NCI-H1048 (cell line): Measurements from ENCODE around the gene LATS1.
"Not testable (repeated sequence)": the region's sequence is repeated elsewhere in the genome, so short reads cannot be mapped to it uniquely, and the experiment has no call there.

Experiments
- DNase-seq: peaks from one replicate; lab custom pipeline; 2025; lab: John Stamatoyannopoulos, UW

LATS1 gene

GRCh38 chr6:149717588-149718458 is at the start of gene LATS1:
Gene LATS1, minus strand, starts transcription at chr6:149718101. Its CDS starts 15,975 bp downstream, at chr6:149702126.
- peak; percentile 74 for DNase-seq

GRCh38 chr6:149766156-149766769 is 48.4 kb upstream of the LATS1 start:
- DNase-seq = no peak

GRCh38 chr6:149763866-149764265 is 46.0 kb upstream of the LATS1 start:
- DNase-seq = no peak

GRCh38 chr6:149761438-149761837 is 43.5 kb upstream of the LATS1 start:
- DNase-seq = no peak

GRCh38 chr6:149756261-149756636 is 38.3 kb upstream of the LATS1 start:
- DNase-seq = no peak

- DNase-seq = no peak
These were observed 37.7 kb upstream of the LATS1 start for GRCh38 chr6:149755300-149756260.

- no peak for DNase-seq
These were observed 36.6 kb upstream of the LATS1 start for GRCh38 chr6:149754548-149754947.

- not testable (repeated sequence) for DNase-seq
These were observed 35.4 kb upstream of the LATS1 start for GRCh38 chr6:149753374-149753637.

- DNase-seq = no peak
These were observed 34.9 kb upstream of the LATS1 start for GRCh38 chr6:149752600-149753373.

GRCh38 chr6:149751920-149752319 is 34.0 kb upstream of the LATS1 start:
- not testable (repeated sequence) for DNase-seq

- DNase-seq = no peak
These were observed 33.3 kb upstream of the LATS1 start for GRCh38 chr6:149751239-149751638.

GRCh38 chr6:149750136-149750609 is 32.3 kb upstream of the LATS1 start:
- DNase-seq = peak; percentile 47

- peak; percentile 64 for DNase-seq
These were observed 31.8 kb upstream of the LATS1 start, which contains the start of gene PCMT1 for GRCh38 chr6:149749594-149750135. Gene PCMT1, plus strand, starts transcription at chr6:149749741. Its CDS starts 161 bp downstream, at chr6:149749902.

- not testable (repeated sequence) for DNase-seq
These were observed 31.2 kb upstream of the LATS1 start for GRCh38 chr6:149749082-149749593.

GRCh38 chr6:149746147-149746946 is 28.4 kb upstream of the LATS1 start, which contains the start of gene NUP43:
Gene NUP43, minus strand, starts transcription at chr6:149746529. Its CDS starts 34 bp downstream, at chr6:149746495.
- DNase-seq = peak; percentile 87

GRCh38 chr6:149745252-149745651 is 27.4 kb upstream of the LATS1 start:
- not testable (repeated sequence) for DNase-seq

- no peak for DNase-seq
These were observed 17.0 kb upstream of the LATS1 start for GRCh38 chr6:149734915-149735314.

- no peak for DNase-seq
These were observed 15.3 kb upstream of the LATS1 start for GRCh38 chr6:149733089-149733720.

GRCh38 chr6:149729824-149730223 is 11.9 kb upstream of the LATS1 start:
- no peak for DNase-seq
